Right atrium auricular region (tissue), 2 donors: ENCODE results near the gene ATXN7. TPM values are rescaled to one million over a fixed set of nuclear protein-coding genes. Genes with fewer than 3 reads are reported as not detected.

Source experiments
- DNase-seq: peaks from one replicate; pipeline ENCODE4 v3.0.0-alpha.2; 2019; ENCODE audit warnings: low spot score
- H3K27ac ChIP-seq, 2 donors: fragments of 200-600 bp; sonication (generic); 1 replicate in 1 of 2; 2 replicates in 1 of 2; pipeline ENCODE4 v1.5.1; 2016 to 2019
- H3K27me3 ChIP-seq, 2 donors: fragments of 200-600 bp; sonication (generic); one replicate each; pipeline versions ENCODE4 v1.5.1 to v1.6.0; 2017 to 2019
- H3K36me3 ChIP-seq: fragments of 200-600 bp; sonication (generic); one replicate; pipeline ENCODE4 v1.5.1; 2016
- H3K4me1 ChIP-seq, 2 donors: fragments of 200-600 bp; sonication (generic); one replicate each; pipeline versions ENCODE4 v1.5.1 to v1.6.0; 2017 to 2019
- H3K4me3 ChIP-seq, 2 donors: fragments of 200-600 bp; sonication (generic); 1 replicate in 1 of 2; 2 replicates in 1 of 2; pipeline ENCODE4 v1.5.1; 2017 to 2019; ENCODE audit warnings: mild to moderate bottlenecking in 1 of 2, moderate library complexity in 1 of 2
- H3K9me3 ChIP-seq, 2 donors: fragments of 200-600 bp; sonication (generic); one replicate each; pipeline ENCODE4 v1.5.1; 2019
- total RNA-seq, 2 donors: library from RNA; depleted of rRNA; stranded (reverse); fragments of >200 nt; gene quantifications; one replicate each; pipeline ENCODE4 v1.1.0, GENCODE V29; 2016
- TF ChIP-seq, protein P1 (sequence below), 2 donors: fragments of 200-600 bp; sonication (generic); IDR thresholded peaks; one replicate each; pipeline ENCODE4 v1.5.1; 2019; ENCODE audit warnings: antibody characterized with exemption in 2 of 2

The ATXN7 gene
- total RNA-seq, 2 donors from 2014 or later = 13.9 to 15.5 TPM

DNA sequence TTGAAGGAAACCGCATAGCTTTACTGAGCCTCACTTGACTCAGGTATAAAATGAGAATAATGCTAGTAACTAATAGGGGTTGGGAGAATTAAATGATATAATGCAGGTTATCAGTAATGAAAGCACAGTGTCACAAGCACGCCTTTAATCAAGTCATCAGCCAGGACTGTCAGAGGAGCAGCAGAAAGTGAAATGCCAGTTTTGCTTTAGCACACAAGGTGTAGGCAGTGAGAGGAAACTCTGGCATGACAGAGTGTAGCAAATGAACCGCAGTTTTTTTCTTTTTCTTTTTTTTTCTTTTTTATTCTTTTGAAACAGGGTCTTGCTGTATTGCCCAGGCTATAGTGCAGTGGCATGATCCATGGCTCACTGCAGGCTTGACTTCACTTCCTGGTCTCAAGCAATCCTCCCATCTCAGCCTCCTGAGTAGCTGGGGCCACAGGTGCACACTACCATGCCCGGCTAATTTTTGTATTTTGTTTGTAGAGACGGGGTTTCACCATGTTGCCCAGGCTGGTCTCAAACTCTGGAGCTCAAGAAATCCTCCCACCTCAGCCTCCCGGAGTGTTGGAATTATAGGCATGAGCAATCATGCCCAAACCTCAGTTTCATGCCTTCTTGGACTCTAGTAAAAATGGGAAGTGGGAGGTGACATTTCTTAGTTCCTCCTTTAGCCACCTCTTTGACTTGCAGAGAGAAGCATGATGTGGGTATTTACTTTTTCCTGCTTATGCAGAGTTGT is 58.2 kb downstream of the ATXN7 start:
- H3K36me3 ChIP-seq = peaks cover 28% of the 10 kb centered on the region
- H3K4me1 ChIP-seq = no peaks in the 10 kb centered on the region
- no peak overlapping the region for H3K27ac ChIP-seq
- TF ChIP-seq, protein P1, sequence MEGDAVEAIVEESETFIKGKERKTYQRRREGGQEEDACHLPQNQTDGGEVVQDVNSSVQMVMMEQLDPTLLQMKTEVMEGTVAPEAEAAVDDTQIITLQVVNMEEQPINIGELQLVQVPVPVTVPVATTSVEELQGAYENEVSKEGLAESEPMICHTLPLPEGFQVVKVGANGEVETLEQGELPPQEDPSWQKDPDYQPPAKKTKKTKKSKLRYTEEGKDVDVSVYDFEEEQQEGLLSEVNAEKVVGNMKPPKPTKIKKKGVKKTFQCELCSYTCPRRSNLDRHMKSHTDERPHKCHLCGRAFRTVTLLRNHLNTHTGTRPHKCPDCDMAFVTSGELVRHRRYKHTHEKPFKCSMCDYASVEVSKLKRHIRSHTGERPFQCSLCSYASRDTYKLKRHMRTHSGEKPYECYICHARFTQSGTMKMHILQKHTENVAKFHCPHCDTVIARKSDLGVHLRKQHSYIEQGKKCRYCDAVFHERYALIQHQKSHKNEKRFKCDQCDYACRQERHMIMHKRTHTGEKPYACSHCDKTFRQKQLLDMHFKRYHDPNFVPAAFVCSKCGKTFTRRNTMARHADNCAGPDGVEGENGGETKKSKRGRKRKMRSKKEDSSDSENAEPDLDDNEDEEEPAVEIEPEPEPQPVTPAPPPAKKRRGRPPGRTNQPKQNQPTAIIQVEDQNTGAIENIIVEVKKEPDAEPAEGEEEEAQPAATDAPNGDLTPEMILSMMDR (IDR thresholded peaks at IDR 0.05) = no peak
- DNase-seq = no peak
- no peaks in the 10 kb centered on the region for H3K27me3 ChIP-seq
- no peak overlapping the region for H3K4me3 ChIP-seq
- no peaks in the 10 kb centered on the region for H3K9me3 ChIP-seq

GRCh38 chr3:63922491-63923199 is 59.0 kb downstream of the ATXN7 start:
- Histone ChIP-seq H3K36me3 (peaks cover 21% of the 10 kb centered on the region), H3K9me3 (no peaks in the 10 kb centered on the region), H3K27ac (no peak overlapping the region), H3K4me1 (no peaks in the 10 kb centered on the region), H3K27me3 (no peaks in the 10 kb centered on the region), H3K4me3 (no peak overlapping the region)
- TF ChIP-seq, protein P1 (IDR thresholded peaks at IDR 0.05) = no peak
- no peak for DNase-seq

DNA sequence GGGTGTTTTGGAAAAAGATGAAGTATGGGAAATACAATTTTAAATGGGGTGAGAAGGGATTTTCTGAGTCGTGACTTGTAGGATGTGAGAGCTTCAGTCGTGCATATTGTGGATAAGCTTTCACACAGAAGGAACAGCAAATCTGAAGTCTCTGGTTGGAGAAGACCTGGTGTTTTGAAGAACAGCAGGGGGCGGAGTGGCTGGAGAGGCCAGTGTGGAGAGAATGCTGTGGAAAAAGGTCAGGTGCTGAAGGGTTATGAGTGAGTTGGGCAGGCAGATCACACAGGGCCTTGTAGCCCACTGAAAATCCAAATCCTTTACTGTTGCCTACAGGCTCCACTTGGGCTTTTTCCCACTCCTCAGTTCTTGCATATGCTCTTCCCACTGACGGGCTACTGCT is 62.6 kb downstream of the ATXN7 start:
- Histone ChIP-seq H3K4me1 (peaks cover 0 to 3% of the 10 kb centered on the region in 2 donors), H3K27me3 (no peaks in the 10 kb centered on the region), H3K36me3 (peaks cover 12% of the 10 kb centered on the region), H3K9me3 (no peaks in the 10 kb centered on the region), H3K27ac (no peak overlapping the region), H3K4me3 (no peak overlapping the region)
- TF ChIP-seq, protein P1 (IDR thresholded peaks at IDR 0.05) = no peak
- DNase-seq = no peak

- TF ChIP-seq, protein P1 (IDR thresholded peaks at IDR 0.05) = no peak
- Histone ChIP-seq H3K27me3 (no peaks in the 10 kb centered on the region), H3K36me3 (peaks cover 12% of the 10 kb centered on the region), H3K4me3 (no peak overlapping the region), H3K9me3 (no peaks in the 10 kb centered on the region), H3K4me1 (peaks cover 0 to 15% of the 10 kb centered on the region in 2 donors), H3K27ac (no peak overlapping the region)
- no peak for DNase-seq
Measured at GRCh38 chr3:63927422-63928280, 64.0 kb downstream of the ATXN7 start.

DNA sequence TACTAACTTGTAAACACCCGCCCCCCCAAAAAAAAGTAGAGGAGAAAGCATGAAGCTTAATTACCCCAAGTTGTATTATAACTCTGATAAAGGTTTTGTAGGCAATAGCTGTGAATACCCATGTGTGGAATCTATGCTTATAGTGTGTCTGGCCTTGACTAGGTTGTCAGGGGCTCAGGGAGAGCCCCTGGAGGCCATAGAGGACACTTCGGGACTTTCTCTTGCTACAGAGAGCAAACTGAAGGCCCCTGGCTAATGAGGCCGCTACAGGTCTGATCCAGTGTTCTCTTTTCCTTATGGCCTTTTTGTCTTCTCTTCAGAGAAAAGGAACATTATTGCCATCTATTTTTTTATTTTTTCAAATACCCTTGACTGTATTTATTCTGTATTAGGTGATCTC is 67.6 kb downstream of the ATXN7 start:
- DNase-seq = no peak
- H3K36me3 ChIP-seq = peaks cover 4% of the 10 kb centered on the region
- no peak overlapping the region for H3K27ac ChIP-seq
- TF ChIP-seq, protein P1 (IDR thresholded peaks at IDR 0.05) = no peak
- no peak overlapping the region for H3K4me3 ChIP-seq
- no peaks in the 10 kb centered on the region for H3K27me3 ChIP-seq
- no peaks in the 10 kb centered on the region for H3K9me3 ChIP-seq
- peaks cover 0 to 40% of the 10 kb centered on the region in 2 donors for H3K4me1 ChIP-seq
